DOHH2 (cell line): ENCODE data around the gene CYTH4.

Experiments used
- H3F3A ChIP-seq: fragments of 200-600 bp; sonication (generic), shearing (Covaris generic); 2 replicates; pipeline ENCODE4 v1.6.0; 2016; ENCODE audit warnings: antibody characterized with exemption, mild to moderate bottlenecking; ENCODE audit not compliant: control insufficient read depth, insufficient read depth
- H3K27ac ChIP-seq: fragments of 200-600 bp; sonication (generic); 2 replicates; pipeline ENCODE4 v1.5.1; 2014; ENCODE audit warnings: low read depth, mild to moderate bottlenecking, low read length, moderate library complexity
- H3K27me3 ChIP-seq: fragments of 200-600 bp; sonication (generic); 2 replicates; pipeline ENCODE4 v1.6.1; 2014; ENCODE audit warnings: mild to moderate bottlenecking, low read length, mixed read lengths; ENCODE audit not compliant: control insufficient read depth
- H3K36me3 ChIP-seq: fragments of 200-600 bp; sonication (generic); 2 replicates; pipeline ENCODE4 v1.6.1; 2014; ENCODE audit warnings: mild to moderate bottlenecking, low read length, moderate library complexity, mixed read lengths; ENCODE audit not compliant: control insufficient read depth
- H3K4me1 ChIP-seq: fragments of 200-600 bp; sonication (generic); 2 replicates; pipeline ENCODE4 v1.6.1; 2014; ENCODE audit warnings: mild to moderate bottlenecking, low read length, mixed read lengths; ENCODE audit not compliant: control insufficient read depth
- H3K4me2 ChIP-seq: fragments of 200-600 bp; sonication (generic); 2 replicates; pipeline ENCODE4 v1.6.0; 2014; ENCODE audit warnings: mild to moderate bottlenecking, low read length, moderate library complexity
- H3K4me3 ChIP-seq: fragments of 200-600 bp; sonication (generic); 2 replicates; pipeline ENCODE4 v1.5.1; 2014; ENCODE audit warnings: mild to moderate bottlenecking, low read length, mixed read lengths
- H3K79me2 ChIP-seq: fragments of 200-600 bp; sonication (generic); 2 replicates; pipeline ENCODE4 v1.6.1; 2014; ENCODE audit warnings: mild to moderate bottlenecking, low read length, mixed read lengths; ENCODE audit not compliant: control insufficient read depth
- H3K9me2 ChIP-seq: fragments of 200-600 bp; sonication (generic); replicated peaks from 2 replicates; pipeline ENCODE4 v1.6.1; 2014; ENCODE audit warnings: mild to moderate bottlenecking, low read length, mixed read lengths; ENCODE audit not compliant: control insufficient read depth
- H3K9me3 ChIP-seq: fragments of 200-600 bp; sonication (generic); 2 replicates; pipeline ENCODE4 v1.6.1; 2014; ENCODE audit warnings: antibody characterized with exemption, low read length, mixed read lengths; ENCODE audit not compliant: control insufficient read depth, insufficient read depth
- H4K20me1 ChIP-seq: fragments of 200-600 bp; sonication (generic); 2 replicates; pipeline ENCODE4 v1.6.0; 2014; ENCODE audit warnings: low read depth, mild to moderate bottlenecking, antibody characterized with exemption, low read length, moderate library complexity; ENCODE audit not compliant: control insufficient read depth, insufficient read depth
- EZH2phosphoT487 ChIP-seq: fragments of 200-600 bp; sonication (generic); IDR thresholded peaks from 2 replicates; pipeline ENCODE4 v1.6.1; 2017; ENCODE audit warnings: borderline replicate concordance, mild to moderate bottlenecking, antibody characterized with exemption, low read length, moderate library complexity, mixed read lengths
- TF ChIP-seq, protein P1 (sequence below): fragments of 200-600 bp; sonication (generic); IDR thresholded peaks from one replicate; pipeline ENCODE4 v1.5.1; 2014; ENCODE audit warnings: antibody characterized with exemption, mild to moderate bottlenecking, low read depth, low read length; ENCODE audit not compliant: poor library complexity, severe bottlenecking

Gene CYTH4

DNA sequence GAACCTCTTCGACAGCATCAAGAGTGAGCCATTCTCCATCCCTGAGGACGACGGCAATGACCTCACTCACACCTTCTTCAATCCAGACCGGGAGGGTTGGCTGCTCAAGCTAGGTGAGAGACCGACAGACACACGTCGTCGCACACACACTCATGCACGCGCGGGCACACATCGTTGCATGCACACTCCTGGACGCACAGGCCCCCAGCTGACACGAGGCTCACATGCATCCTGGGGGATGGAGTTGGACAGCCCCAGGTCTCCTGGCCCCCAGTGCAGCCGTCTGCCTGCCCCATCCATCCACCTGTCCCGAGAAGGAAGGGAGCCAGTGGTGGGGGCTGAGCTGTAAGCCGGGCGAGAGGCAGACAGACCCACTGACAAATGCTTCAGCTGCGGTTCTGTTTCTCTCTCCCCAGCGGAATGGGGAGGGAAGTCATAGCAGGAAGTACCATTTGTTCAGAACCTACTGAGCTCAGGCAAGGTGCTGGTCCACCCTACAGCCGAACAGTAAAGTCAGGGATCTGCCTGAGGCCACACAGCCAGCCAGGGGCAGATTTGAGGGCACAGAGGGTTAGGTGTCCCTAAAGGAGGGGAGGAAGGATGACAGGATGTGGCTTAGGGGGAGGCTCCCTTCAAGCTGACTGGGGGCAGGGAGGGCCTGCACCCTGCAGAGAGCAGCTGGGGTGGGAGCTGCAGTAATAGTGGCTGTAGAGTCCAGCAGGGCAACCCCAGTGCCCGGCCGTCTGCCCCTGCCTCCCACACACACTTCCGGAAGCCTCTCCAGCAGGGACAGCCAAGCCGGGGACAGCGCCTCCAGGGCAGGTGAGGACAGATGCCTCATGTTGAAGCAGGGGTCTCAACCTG lies 27.1 kb downstream of the CYTH4 start:
- H3K27me3 ChIP-seq, result no peaks in the 10 kb centered on the region
- no peaks in the 10 kb centered on the region for H3K9me3 ChIP-seq
- 0 out of 2 replicates have a peak, but pooled peaks cover 2% of the 10 kb centered on the region for H3K79me2 ChIP-seq
- peaks cover 53% of the 10 kb centered on the region for H3K36me3 ChIP-seq
- H3K4me3 ChIP-seq, result peak overlapping the region; percentile 58
- H3F3A ChIP-seq, result peaks cover 32% of the 10 kb centered on the region
- no peaks in the 10 kb centered on the region for H4K20me1 ChIP-seq
- no peaks in the 10 kb centered on the region for H3K9me2 ChIP-seq
- H3K4me2 ChIP-seq, result peak overlapping the region; percentile 76
- peaks cover 79% of the 10 kb centered on the region for H3K4me1 ChIP-seq
- no peak for TF ChIP-seq EZH2phosphoT487
- TF ChIP-seq, protein P1, sequence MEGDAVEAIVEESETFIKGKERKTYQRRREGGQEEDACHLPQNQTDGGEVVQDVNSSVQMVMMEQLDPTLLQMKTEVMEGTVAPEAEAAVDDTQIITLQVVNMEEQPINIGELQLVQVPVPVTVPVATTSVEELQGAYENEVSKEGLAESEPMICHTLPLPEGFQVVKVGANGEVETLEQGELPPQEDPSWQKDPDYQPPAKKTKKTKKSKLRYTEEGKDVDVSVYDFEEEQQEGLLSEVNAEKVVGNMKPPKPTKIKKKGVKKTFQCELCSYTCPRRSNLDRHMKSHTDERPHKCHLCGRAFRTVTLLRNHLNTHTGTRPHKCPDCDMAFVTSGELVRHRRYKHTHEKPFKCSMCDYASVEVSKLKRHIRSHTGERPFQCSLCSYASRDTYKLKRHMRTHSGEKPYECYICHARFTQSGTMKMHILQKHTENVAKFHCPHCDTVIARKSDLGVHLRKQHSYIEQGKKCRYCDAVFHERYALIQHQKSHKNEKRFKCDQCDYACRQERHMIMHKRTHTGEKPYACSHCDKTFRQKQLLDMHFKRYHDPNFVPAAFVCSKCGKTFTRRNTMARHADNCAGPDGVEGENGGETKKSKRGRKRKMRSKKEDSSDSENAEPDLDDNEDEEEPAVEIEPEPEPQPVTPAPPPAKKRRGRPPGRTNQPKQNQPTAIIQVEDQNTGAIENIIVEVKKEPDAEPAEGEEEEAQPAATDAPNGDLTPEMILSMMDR, result no peak
- H3K27ac ChIP-seq, result peak overlapping the region; percentile 98

GRCh38 chr22:37310075-37310606 lies 27.8 kb downstream of the CYTH4 start:
- Histone ChIP-seq H3K4me2 (peak overlapping the region; percentile 76), H4K20me1 (0 out of 2 replicates have a peak, but pooled peaks cover 2% of the 10 kb centered on the region)

GRCh38 chr22:37310815-37311595 lies 28.7 kb downstream of the CYTH4 start:
- Histone ChIP-seq H3K27me3 (no peaks in the 10 kb centered on the region), H3K4me3 (no peak overlapping the region), H3K9me3 (no peaks in the 10 kb centered on the region), H4K20me1 (0 out of 2 replicates have a peak, but pooled peaks cover 4% of the 10 kb centered on the region), H3K27ac (no peak overlapping the region), H3K9me2 (no peaks in the 10 kb centered on the region), H3K36me3 (peaks cover 41% of the 10 kb centered on the region), H3K79me2 (0 out of 2 replicates have a peak, but pooled peaks cover 2% of the 10 kb centered on the region), H3K4me2 (no peak overlapping the region), H3F3A (peaks cover 25% of the 10 kb centered on the region), H3K4me1 (peaks cover 80% of the 10 kb centered on the region)
- TF ChIP-seq, protein P1, result no peak
- TF ChIP-seq EZH2phosphoT487, result no peak

More at GRCh38 chr22:37310075-37310606, 27.8 kb downstream of the CYTH4 start:
- H3F3A ChIP-seq, result peaks cover 26% of the 10 kb centered on the region
- no peaks in the 10 kb centered on the region for H3K9me2 ChIP-seq
- H3K4me1 ChIP-seq, result peaks cover 83% of the 10 kb centered on the region
- H3K79me2 ChIP-seq, result 0 out of 2 replicates have a peak, but pooled peaks cover 2% of the 10 kb centered on the region
- peak overlapping the region; percentile 58 for H3K4me3 ChIP-seq
- peaks cover 50% of the 10 kb centered on the region for H3K36me3 ChIP-seq
- H3K9me3 ChIP-seq, result no peaks in the 10 kb centered on the region
- no peaks in the 10 kb centered on the region for H3K27me3 ChIP-seq
- peak overlapping the region; percentile 98 for H3K27ac ChIP-seq
- no peak for TF ChIP-seq EZH2phosphoT487
- TF ChIP-seq, protein P1, result no peak
